Measurements from ENCODE around the gene UBASH3B.

GRCh38 chr11:122797651-122798050, 142.1 kb downstream of the UBASH3B start:
- TF ChIP-seq, protein P1, sequence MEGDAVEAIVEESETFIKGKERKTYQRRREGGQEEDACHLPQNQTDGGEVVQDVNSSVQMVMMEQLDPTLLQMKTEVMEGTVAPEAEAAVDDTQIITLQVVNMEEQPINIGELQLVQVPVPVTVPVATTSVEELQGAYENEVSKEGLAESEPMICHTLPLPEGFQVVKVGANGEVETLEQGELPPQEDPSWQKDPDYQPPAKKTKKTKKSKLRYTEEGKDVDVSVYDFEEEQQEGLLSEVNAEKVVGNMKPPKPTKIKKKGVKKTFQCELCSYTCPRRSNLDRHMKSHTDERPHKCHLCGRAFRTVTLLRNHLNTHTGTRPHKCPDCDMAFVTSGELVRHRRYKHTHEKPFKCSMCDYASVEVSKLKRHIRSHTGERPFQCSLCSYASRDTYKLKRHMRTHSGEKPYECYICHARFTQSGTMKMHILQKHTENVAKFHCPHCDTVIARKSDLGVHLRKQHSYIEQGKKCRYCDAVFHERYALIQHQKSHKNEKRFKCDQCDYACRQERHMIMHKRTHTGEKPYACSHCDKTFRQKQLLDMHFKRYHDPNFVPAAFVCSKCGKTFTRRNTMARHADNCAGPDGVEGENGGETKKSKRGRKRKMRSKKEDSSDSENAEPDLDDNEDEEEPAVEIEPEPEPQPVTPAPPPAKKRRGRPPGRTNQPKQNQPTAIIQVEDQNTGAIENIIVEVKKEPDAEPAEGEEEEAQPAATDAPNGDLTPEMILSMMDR (IDR thresholded peaks at IDR 0.05), result no peak
- TF ChIP-seq POLR2A (IDR thresholded peaks at IDR 0.05), result no peak
- no peak for TF ChIP-seq EP300 (IDR thresholded peaks at IDR 0.05)
